ENCODE results near the gene QPCTL. TPM values are rescaled to one million over a fixed set of nuclear protein-coding genes. Genes with fewer than 3 reads are reported as not detected.

Gene QPCTL
- total RNA-seq, 1 experiment from 2014 or later: 13.7 TPM

DNA sequence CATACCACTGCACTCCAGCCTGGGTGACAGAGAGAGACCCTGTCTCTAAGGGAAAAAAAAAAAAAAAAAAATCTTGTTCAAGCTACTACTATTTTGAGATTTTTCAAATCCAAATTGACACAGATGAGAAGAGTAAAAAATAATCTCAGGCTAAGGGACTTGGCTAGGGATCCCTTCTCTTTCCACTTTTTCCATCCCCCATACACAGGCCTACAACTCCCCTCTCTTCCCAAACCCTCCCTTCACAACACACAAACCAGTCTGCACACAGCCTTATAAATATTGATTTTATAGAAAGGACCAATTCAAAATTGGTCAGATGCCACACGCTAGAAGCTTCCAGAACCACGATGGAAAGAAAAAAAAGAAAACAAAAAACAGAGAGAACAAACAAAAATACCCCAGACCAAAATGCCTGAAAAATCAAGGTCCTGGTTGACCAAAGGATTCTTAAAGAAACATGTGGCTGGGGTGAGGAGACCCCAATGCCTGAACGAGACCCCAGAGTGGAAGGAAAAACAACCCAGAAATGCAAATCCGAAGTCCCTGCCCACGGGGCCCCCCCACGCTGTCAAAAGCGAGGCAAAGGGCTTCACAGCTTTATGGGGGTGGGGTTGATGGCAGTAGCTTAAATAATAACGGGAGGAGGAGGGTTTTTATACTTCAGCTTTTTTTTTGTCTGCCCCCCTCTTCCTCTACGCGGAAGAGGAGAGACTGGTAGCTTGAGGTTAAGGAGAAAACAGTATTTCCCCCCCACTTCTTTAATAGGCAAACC, 18.1 kb downstream of the QPCTL start:
- DNase-seq: no peak
- Histone ChIP-seq H2BK120ac (ENCODE audit: low read depth, low read length, poor library complexity, severe bottlenecking) (no peak overlapping the region), H3T11ph (ENCODE audit: low read length) (no peak overlapping the region), H3K79me1 (ENCODE audit: insufficient read depth, low read depth, low read length, poor library complexity, severe bottlenecking) (no peaks in the 10 kb centered on the region), H2BK15ac (ENCODE audit: low read depth, low read length) (no peak overlapping the region), H2BK12ac (ENCODE audit: insufficient read length, low read depth, low read length) (no peak overlapping the region), H3K14ac (ENCODE audit: insufficient read depth, low read length) (no peak overlapping the region), H2BK5ac (ENCODE audit: insufficient read length, low read length) (no peak overlapping the region), H3K27ac (ENCODE audit: insufficient read length, low read depth, low read length) (no peak overlapping the region), H3K27me3 (ENCODE audit: insufficient read depth, low read length) (no peaks in the 10 kb centered on the region), H2AK5ac (ENCODE audit: insufficient read length, low read length) (no peak overlapping the region), H3K79me2 (ENCODE audit: insufficient read depth, low read length) (peaks cover 4% of the 10 kb centered on the region; the same call in 1 of the 2 replicates), H4K8ac (replicated peaks; ENCODE audit: insufficient read length, low read depth, low read length) (no peak overlapping the region), H3K18ac (ENCODE audit: insufficient read length, low read depth, low read length) (no peak overlapping the region), H4K20me1 (ENCODE audit: control insufficient read depth, insufficient read depth, insufficient read length) (no peaks in the 10 kb centered on the region), H3K56ac (ENCODE audit: insufficient read length, low read depth, low read length) (no peak overlapping the region), H3K4me1 (ENCODE audit: insufficient read depth, low read length) (no peaks in the 10 kb centered on the region), H3K9ac (ENCODE audit: extremely low read depth, insufficient read length, low read length) (no peak overlapping the region), H2BK20ac (ENCODE audit: low read depth, low read length, poor library complexity, severe bottlenecking) (no peak overlapping the region), H2AFZ (ENCODE audit: low read length) (no peak overlapping the region), H3K9me3 (ENCODE audit: control insufficient read depth, low read depth, low read length) (no peaks in the 10 kb centered on the region), H3K23me2 (ENCODE audit: insufficient read length, low read depth, low read length, poor library complexity, severe bottlenecking) (no peaks in the 10 kb centered on the region), H4K5ac (ENCODE audit: insufficient read length, low read depth, low read length) (no peak overlapping the region), H3K4ac (ENCODE audit: low read depth, low read length) (no peak overlapping the region), H4K91ac (ENCODE audit: insufficient read length, low read depth, low read length) (no peak overlapping the region), H3K4me2 (ENCODE audit: insufficient read depth, insufficient read length, low read length) (no peak overlapping the region), H3K23ac (ENCODE audit: insufficient read length, low read depth, low read length) (no peak overlapping the region)
- H3K9me3 Mint-ChIP-seq: no peaks in the 10 kb centered on the region
- TF ChIP-seq, protein P1, sequence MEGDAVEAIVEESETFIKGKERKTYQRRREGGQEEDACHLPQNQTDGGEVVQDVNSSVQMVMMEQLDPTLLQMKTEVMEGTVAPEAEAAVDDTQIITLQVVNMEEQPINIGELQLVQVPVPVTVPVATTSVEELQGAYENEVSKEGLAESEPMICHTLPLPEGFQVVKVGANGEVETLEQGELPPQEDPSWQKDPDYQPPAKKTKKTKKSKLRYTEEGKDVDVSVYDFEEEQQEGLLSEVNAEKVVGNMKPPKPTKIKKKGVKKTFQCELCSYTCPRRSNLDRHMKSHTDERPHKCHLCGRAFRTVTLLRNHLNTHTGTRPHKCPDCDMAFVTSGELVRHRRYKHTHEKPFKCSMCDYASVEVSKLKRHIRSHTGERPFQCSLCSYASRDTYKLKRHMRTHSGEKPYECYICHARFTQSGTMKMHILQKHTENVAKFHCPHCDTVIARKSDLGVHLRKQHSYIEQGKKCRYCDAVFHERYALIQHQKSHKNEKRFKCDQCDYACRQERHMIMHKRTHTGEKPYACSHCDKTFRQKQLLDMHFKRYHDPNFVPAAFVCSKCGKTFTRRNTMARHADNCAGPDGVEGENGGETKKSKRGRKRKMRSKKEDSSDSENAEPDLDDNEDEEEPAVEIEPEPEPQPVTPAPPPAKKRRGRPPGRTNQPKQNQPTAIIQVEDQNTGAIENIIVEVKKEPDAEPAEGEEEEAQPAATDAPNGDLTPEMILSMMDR (conservative IDR thresholded peaks at IDR 0.05): no peak
- peaks cover 6 to 20% of the 10 kb centered on the region in 2 experiments for H3K4me1 Mint-ChIP-seq
- no peaks in the 10 kb centered on the region; the same call in 1 of the 2 replicates for H3K27me3 Mint-ChIP-seq (ENCODE audit: low read depth)
- peak overlapping the region; percentile 55 to 90 (median 80); a peak in 5 of 7 replicates for H3K27ac Mint-ChIP-seq
- no CpG with 5 or more reads among the region's 10 CpGs for WGBS (ENCODE audit: extremely low coverage, insufficient read length, low lambda C conversion rate)
- H3K36me3 Mint-ChIP-seq (ENCODE audit: insufficient read depth in 1 of 3, low read depth in 3 of 3): peaks cover 13 to 22% (median 14%) of the 10 kb centered on the region in 3 experiments; a peak in 6 of 7 replicates
- H3K4me3 Mint-ChIP-seq: no peak overlapping the region; a peak in 1 of 5 replicates
